Measurements from ENCODE around the gene USP53. TPM values are rescaled to one million over a fixed set of nuclear protein-coding genes. Genes with fewer than 3 reads are reported as not detected.

The USP53 gene
- total RNA-seq, 1 experiment from 2014 or later: 68.0 TPM

DNA sequence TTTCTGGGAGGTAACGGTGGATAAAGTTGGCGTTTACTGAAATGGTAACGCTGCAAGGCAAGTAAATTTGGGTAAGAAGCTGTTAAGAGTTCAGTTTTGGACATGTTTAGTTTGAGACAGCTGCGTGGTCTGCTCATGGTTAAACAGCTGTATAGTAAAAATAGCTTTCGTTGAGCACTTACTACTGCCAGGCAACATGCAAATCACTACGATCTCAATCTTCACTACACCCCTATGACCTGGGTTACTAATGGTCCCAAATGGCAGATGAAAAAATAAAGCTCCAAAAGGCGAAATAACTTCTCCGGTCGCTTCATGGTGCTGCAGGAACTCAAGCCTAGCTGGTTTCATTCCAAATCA, 87.2 kb downstream of the USP53 start:
- Mint-ChIP-seq H3K27ac (ENCODE audit: low read depth, unreplicated experiment) (peak overlapping the region; percentile 97), H3K4me3 (ENCODE audit: unreplicated experiment) (peak overlapping the region; percentile 93), H3K4me1 (ENCODE audit: insufficient read depth, unreplicated experiment) (peaks cover 12% of the 10 kb centered on the region), H3K36me3 (ENCODE audit: insufficient read depth, unreplicated experiment) (peaks cover 28% of the 10 kb centered on the region), H3K9me3 (ENCODE audit: unreplicated experiment) (no peaks in the 10 kb centered on the region), H3K27me3 (ENCODE audit: insufficient read depth, unreplicated experiment) (no peaks in the 10 kb centered on the region)
- ChIA-PET CTCF (interaction anchor here (0.6 to 5.1 kb wide), 18 partner anchors 9 to 1145 kb away, joined by 3 to 33 read pairs (median 4); partner anchors contain the start of gene PDE5A), POLR2A (interaction anchor here (0.7 to 4.5 kb wide), 38 partner anchors 9 to 763 kb away, joined by 3 to 50 read pairs (median 5); partner anchors contain the start of genes METTL14 and USP53)
- intact Hi-C loops (cut with micrococcal nuclease): no loop called here
- DNase-seq (ENCODE audit: unreplicated experiment): no peak
- BruUV-seq (replicated peaks): TSS peak; percentile 68
- TF ChIP-seq, protein P1, sequence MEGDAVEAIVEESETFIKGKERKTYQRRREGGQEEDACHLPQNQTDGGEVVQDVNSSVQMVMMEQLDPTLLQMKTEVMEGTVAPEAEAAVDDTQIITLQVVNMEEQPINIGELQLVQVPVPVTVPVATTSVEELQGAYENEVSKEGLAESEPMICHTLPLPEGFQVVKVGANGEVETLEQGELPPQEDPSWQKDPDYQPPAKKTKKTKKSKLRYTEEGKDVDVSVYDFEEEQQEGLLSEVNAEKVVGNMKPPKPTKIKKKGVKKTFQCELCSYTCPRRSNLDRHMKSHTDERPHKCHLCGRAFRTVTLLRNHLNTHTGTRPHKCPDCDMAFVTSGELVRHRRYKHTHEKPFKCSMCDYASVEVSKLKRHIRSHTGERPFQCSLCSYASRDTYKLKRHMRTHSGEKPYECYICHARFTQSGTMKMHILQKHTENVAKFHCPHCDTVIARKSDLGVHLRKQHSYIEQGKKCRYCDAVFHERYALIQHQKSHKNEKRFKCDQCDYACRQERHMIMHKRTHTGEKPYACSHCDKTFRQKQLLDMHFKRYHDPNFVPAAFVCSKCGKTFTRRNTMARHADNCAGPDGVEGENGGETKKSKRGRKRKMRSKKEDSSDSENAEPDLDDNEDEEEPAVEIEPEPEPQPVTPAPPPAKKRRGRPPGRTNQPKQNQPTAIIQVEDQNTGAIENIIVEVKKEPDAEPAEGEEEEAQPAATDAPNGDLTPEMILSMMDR (IDR thresholded peaks at IDR 0.05; ENCODE audit: unreplicated experiment): no peak

DNA sequence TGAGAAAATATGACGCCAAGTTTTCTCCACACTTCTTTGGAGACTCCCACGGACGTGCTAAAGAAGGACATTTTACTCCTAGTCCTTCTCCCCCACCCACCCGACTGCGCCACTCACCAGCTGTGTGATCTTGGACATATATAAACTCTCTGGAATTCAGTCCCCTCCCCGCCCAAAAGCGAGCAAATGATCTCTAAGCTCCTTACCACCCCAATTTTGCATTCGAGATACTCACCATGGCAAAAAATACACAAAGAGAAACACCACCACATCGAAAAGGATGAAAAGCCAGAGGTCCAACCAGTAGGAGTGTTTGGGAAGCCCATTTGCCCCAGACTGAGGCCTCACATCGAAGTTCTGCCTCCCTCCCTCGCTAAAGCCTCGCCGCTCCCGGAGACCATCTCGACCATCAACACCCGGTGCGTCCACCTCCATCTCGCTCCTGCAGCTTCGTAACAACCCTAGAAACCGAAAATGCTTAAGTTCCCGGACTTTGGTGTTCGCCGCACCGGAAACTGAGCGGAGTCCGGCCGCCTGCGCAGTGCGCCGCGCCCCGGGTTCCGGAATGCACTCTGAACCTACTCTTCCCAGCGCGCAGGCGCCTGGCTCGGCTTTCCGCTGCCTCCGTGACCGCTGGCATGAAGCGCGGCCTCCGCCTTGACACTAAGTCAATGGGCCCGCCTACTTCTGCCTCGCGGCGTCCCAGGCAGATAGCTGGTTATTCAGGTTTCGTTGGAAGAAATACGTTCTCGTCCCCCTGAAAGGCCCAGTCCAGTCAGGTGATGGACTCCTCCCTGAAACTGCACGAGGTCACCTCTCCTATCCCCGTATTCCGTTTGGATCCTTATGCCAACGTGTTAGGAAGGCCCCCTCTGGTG, 87.8 kb downstream of the USP53 start:
- no peaks in the 10 kb centered on the region for H3K27me3 Mint-ChIP-seq (ENCODE audit: insufficient read depth, unreplicated experiment)
- POLR2A ChIA-PET: interaction anchor here (0.7 to 4.5 kb wide), 43 partner anchors 9 to 762 kb away, joined by 3 to 50 read pairs (median 4); partner anchors contain the start of genes METTL14 and USP53
- H3K36me3 Mint-ChIP-seq (ENCODE audit: insufficient read depth, unreplicated experiment): peaks cover 28% of the 10 kb centered on the region
- H3K4me1 Mint-ChIP-seq (ENCODE audit: insufficient read depth, unreplicated experiment): peaks cover 12% of the 10 kb centered on the region
- peak overlapping the region; percentile 97 for H3K27ac Mint-ChIP-seq (ENCODE audit: low read depth, unreplicated experiment)
- TF ChIP-seq, protein P1 (IDR thresholded peaks at IDR 0.05; ENCODE audit: unreplicated experiment): no peak
- intact Hi-C loops (cut with micrococcal nuclease): no loop called here
- peak; percentile 92 for DNase-seq (ENCODE audit: unreplicated experiment)
- BruUV-seq (replicated peaks): TSS peak; percentile 6
- peak overlapping the region; percentile 93 for H3K4me3 Mint-ChIP-seq (ENCODE audit: unreplicated experiment)
- H3K9me3 Mint-ChIP-seq (ENCODE audit: unreplicated experiment): no peaks in the 10 kb centered on the region
- CTCF ChIA-PET: interaction anchor here (0.6 to 5.1 kb wide), 21 partner anchors 10 to 1145 kb away, joined by 3 to 33 read pairs (median 4); partner anchors contain the start of gene PDE5A

DNA sequence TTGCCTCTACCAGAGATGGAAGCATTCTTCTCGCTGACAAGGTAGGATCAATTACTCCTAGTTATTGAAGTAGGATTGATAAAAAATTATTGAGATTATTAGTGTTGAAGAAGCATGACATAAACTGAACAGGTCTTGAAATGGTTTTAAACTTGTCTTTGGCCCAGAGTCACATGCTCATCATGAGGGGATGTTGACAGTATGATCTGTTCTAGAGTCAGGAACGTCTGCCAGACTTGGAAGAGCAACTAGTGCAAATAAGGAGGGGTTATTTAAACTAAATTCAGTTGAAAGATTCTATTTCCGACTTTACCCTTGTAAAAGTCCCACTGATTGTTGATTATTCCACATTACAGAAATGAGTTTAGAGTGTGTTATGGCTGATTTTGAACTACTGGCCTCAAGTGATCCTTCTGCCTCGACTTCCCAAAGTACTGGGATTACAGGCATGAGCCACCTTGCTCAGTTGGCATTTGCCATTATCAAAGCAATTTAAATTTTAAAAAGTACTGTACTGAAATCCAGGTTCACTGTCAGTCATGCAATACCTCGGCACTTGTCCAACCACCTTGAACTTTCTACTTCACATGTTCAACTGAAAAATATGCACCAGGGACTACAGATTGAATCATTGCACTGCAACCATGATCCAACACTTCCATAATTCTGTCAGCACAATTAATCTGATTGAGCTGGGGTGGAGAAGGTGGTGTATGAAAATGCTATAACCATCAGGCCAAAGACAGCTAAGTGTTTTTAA, 89.7 kb downstream of the USP53 start:
- H3K4me1 Mint-ChIP-seq (ENCODE audit: insufficient read depth, unreplicated experiment): peaks cover 12% of the 10 kb centered on the region
- no peak overlapping the region for H3K4me3 Mint-ChIP-seq (ENCODE audit: unreplicated experiment)
- DNase-seq (ENCODE audit: unreplicated experiment): no peak
- CTCF ChIA-PET: no interaction called here
- no peaks in the 10 kb centered on the region for H3K27me3 Mint-ChIP-seq (ENCODE audit: insufficient read depth, unreplicated experiment)
- intact Hi-C loops (cut with micrococcal nuclease): no loop called here
- H3K36me3 Mint-ChIP-seq (ENCODE audit: insufficient read depth, unreplicated experiment): peaks cover 16% of the 10 kb centered on the region
- H3K27ac Mint-ChIP-seq (ENCODE audit: low read depth, unreplicated experiment): no peak overlapping the region
- TF ChIP-seq, protein P1 (IDR thresholded peaks at IDR 0.05; ENCODE audit: unreplicated experiment): no peak
- BruUV-seq (replicated peaks): no TSS peak
- H3K9me3 Mint-ChIP-seq (ENCODE audit: unreplicated experiment): no peaks in the 10 kb centered on the region
- POLR2A ChIA-PET: no interaction called here
